ENCODE measurements around the gene RNF125.

RNF125 gene

DNA sequence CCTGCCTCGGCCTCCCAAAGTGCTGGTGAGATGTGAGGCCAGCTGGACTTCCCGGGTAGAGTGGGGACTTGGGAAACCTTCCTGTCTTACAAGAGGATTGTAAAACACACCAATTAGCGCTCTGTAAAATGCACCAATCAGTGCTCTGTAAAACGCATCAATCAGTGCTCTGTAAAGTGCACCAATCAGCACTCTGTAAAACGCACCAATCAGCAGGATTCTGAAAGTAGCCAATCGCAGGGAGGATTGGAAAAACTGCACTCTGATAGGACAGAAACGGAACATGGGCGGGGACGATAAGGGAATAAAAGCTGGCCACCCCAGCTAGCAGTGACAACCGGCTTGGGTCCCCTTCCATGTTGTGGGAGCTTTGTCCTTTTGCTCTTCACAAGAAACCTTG, 19.0 kb downstream of the RNF125 start:
- H4K20me1 ChIP-seq (ENCODE audit: insufficient read depth, low read length): no peaks in the 10 kb centered on the region

DNA sequence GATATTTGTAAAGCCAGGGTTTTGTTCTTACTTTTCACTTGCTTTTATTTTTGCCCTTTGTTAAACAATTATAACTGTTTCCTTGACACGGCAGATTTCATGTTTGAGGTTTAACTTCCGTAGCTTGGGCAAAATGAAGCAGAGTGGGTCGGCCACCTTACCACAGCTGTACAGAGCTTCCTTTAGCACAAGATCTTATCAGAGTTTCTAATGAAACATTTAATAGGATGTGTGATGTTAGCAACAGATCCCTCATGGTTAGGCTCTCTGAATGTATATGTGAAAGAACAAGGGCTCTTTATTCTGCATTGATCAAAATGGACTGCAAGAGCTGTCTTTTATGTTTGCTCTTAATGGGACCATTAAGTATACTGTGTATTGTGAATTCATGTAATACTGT, 22.3 kb downstream of the RNF125 start:
- Histone ChIP-seq H4K20me1 (ENCODE audit: insufficient read depth, low read length) (no peaks in the 10 kb centered on the region), H3K27ac (ENCODE audit: low read length) (peak overlapping the region; percentile 71), H3K4me2 (ENCODE audit: insufficient read depth, low read length) (peak overlapping the region; percentile 48), H3K27me3 (ENCODE audit: insufficient read depth, low read length, poor library complexity) (no peaks in the 10 kb centered on the region), H3K4me1 (ENCODE audit: insufficient read depth, low read length) (peaks cover 33% of the 10 kb centered on the region), H2AFZ (ENCODE audit: low read depth, low read length) (peak overlapping the region; percentile 4; the same call in 1 of the 2 replicates), H3K36me3 (ENCODE audit: insufficient read depth, low read length) (peaks cover 3% of the 10 kb centered on the region; the same call in 1 of the 2 replicates), H3K79me2 (ENCODE audit: insufficient read depth, low read length) (no peaks in the 10 kb centered on the region), H3K9me3 (ENCODE audit: insufficient read depth, low read length, severe bottlenecking) (no peaks in the 10 kb centered on the region), H3K4me3 (ENCODE audit: low read depth in 1 of 2, low read length in 2 of 2) (peak overlapping the region in 1 of 2 experiments; percentile 9; a peak in 1 of 4 replicates), H3K9ac (ENCODE audit: low read depth, low read length) (peak overlapping the region; percentile 32)
- TF ChIP-seq EZH2 (IDR thresholded peaks at IDR 0.05; ENCODE audit: borderline replicate concordance, low read depth, low read length, severe bottlenecking): no peak
- TF ChIP-seq, protein P1, sequence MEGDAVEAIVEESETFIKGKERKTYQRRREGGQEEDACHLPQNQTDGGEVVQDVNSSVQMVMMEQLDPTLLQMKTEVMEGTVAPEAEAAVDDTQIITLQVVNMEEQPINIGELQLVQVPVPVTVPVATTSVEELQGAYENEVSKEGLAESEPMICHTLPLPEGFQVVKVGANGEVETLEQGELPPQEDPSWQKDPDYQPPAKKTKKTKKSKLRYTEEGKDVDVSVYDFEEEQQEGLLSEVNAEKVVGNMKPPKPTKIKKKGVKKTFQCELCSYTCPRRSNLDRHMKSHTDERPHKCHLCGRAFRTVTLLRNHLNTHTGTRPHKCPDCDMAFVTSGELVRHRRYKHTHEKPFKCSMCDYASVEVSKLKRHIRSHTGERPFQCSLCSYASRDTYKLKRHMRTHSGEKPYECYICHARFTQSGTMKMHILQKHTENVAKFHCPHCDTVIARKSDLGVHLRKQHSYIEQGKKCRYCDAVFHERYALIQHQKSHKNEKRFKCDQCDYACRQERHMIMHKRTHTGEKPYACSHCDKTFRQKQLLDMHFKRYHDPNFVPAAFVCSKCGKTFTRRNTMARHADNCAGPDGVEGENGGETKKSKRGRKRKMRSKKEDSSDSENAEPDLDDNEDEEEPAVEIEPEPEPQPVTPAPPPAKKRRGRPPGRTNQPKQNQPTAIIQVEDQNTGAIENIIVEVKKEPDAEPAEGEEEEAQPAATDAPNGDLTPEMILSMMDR (IDR thresholded peaks at IDR 0.05; ENCODE audit: borderline replicate concordance, extremely low read depth, low read length, poor library complexity, severe bottlenecking): no peak
- ATAC-seq (ENCODE audit: insufficient read depth, low read depth): peak; percentile 100
- DNase-seq: peak; percentile 83

More for the DNA sequence above, 19.0 kb downstream of the RNF125 start:
- Histone ChIP-seq H3K27me3 (ENCODE audit: insufficient read depth, low read length, poor library complexity) (no peaks in the 10 kb centered on the region), H3K4me3 (ENCODE audit: low read depth in 1 of 2, low read length in 2 of 2) (no peak overlapping the region), H3K79me2 (ENCODE audit: insufficient read depth, low read length) (no peaks in the 10 kb centered on the region), H3K9ac (ENCODE audit: low read depth, low read length) (no peak overlapping the region), H2AFZ (ENCODE audit: low read depth, low read length) (no peak overlapping the region), H3K36me3 (ENCODE audit: insufficient read depth, low read length) (peaks cover 3% of the 10 kb centered on the region; the same call in 1 of the 2 replicates), H3K4me2 (ENCODE audit: insufficient read depth, low read length) (no peak overlapping the region), H3K27ac (ENCODE audit: low read length) (no peak overlapping the region), H3K9me3 (ENCODE audit: insufficient read depth, low read length, severe bottlenecking) (no peaks in the 10 kb centered on the region), H3K4me1 (ENCODE audit: insufficient read depth, low read length) (peaks cover 31% of the 10 kb centered on the region)
- TF ChIP-seq EZH2 (IDR thresholded peaks at IDR 0.05; ENCODE audit: borderline replicate concordance, low read depth, low read length, severe bottlenecking): no peak
- TF ChIP-seq, protein P1 (IDR thresholded peaks at IDR 0.05; ENCODE audit: borderline replicate concordance, extremely low read depth, low read length, poor library complexity, severe bottlenecking): no peak
- ATAC-seq (ENCODE audit: insufficient read depth, low read depth): no peak
- DNase-seq: no peak

DNA sequence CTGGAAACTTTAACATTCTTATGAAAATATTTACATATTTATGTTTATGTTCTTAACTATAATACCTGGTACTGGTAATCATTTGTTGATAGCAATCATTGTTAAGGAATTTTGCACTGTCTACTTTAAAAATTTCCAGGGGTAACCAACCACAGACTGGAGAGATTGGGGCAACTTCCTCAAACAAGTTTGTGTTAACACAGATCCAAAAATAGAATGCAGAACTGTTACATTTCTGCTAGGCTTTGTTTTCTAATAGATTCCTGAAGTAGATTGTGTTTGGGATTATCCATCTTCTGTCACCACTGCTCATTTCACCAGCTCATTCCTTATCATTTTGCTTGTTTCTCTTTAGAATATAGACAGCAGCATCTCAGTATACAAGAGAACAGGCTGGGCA, 23.7 kb downstream of the RNF125 start:
- no peaks in the 10 kb centered on the region for H4K20me1 ChIP-seq (ENCODE audit: insufficient read depth, low read length)
- no peaks in the 10 kb centered on the region for H3K9me3 ChIP-seq (ENCODE audit: insufficient read depth, low read length, severe bottlenecking)
- TF ChIP-seq EZH2 (IDR thresholded peaks at IDR 0.05; ENCODE audit: borderline replicate concordance, low read depth, low read length, severe bottlenecking): no peak
- TF ChIP-seq, protein P1 (IDR thresholded peaks at IDR 0.05; ENCODE audit: borderline replicate concordance, extremely low read depth, low read length, poor library complexity, severe bottlenecking): no peak
- no peak overlapping the region for H3K4me2 ChIP-seq (ENCODE audit: insufficient read depth, low read length)
- no peak overlapping the region for H3K9ac ChIP-seq (ENCODE audit: low read depth, low read length)
- ATAC-seq (ENCODE audit: insufficient read depth, low read depth) (no peak), DNase-seq (no peak)
- H3K4me3 ChIP-seq (ENCODE audit: low read depth in 1 of 2, low read length in 2 of 2): no peak overlapping the region
- H3K79me2 ChIP-seq (ENCODE audit: insufficient read depth, low read length): no peaks in the 10 kb centered on the region
- H3K4me1 ChIP-seq (ENCODE audit: insufficient read depth, low read length): peaks cover 33% of the 10 kb centered on the region
- no peak overlapping the region for H2AFZ ChIP-seq (ENCODE audit: low read depth, low read length)
- no peaks in the 10 kb centered on the region for H3K27me3 ChIP-seq (ENCODE audit: insufficient read depth, low read length, poor library complexity)
- H3K27ac ChIP-seq (ENCODE audit: low read length): no peak overlapping the region
- peaks cover 3% of the 10 kb centered on the region; the same call in 1 of the 2 replicates for H3K36me3 ChIP-seq (ENCODE audit: insufficient read depth, low read length)
